Endothelial cell of umbilical vein (primary cell): Measurements from ENCODE around the gene UBE2C. TPM values are rescaled to one million over a fixed set of nuclear protein-coding genes. Genes with fewer than 3 reads are reported as not detected.

Experiments
- BruUV-seq: library from RNA; stranded (reverse); fragments of 400-500 nt; replicated peaks from 2 replicates; lab custom pipeline; 2021; lab: Mats Ljungman, UMichigan
- CTCF ChIA-PET: fragments of 300-600, 350-600 bp; sonication (Branson Sonifier 250); formaldehyde crosslinking; loops from one replicate; lab custom pipeline; 2021; ENCODE audit warnings: antibody characterized with exemption, inconsistent platforms; lab: Charles Lee
- POLR2A ChIA-PET: fragments of 300-600, 350-600 bp; sonication (Branson Sonifier 250); formaldehyde crosslinking; loops from one replicate; lab custom pipeline; 2021; ENCODE audit warnings: antibody characterized with exemption, inconsistent platforms; lab: Charles Lee
- DNase-seq: peaks from one replicate; pipeline ENCODE4 v3.0.0-alpha.2; 2011; ENCODE audit warnings: low read depth, low spot score
- FAIRE-seq: peaks from 2 replicates; lab custom pipeline; 2011; peaks lifted over from hg19 to GRCh38; lab: Jason Lieb, UNC
- H2AFZ ChIP-seq: 2 replicates; pipeline ENCODE4 v1.6.0; 2012; ENCODE audit warnings: low read depth, low read length, control low read depth, inconsistent platforms
- H3K27ac ChIP-seq: 2 replicates; pipeline ENCODE4 v1.5.1; 2011; ENCODE audit warnings: low read depth, mild to moderate bottlenecking, control low read depth, low read length, moderate library complexity; ENCODE audit not compliant: insufficient read depth
- H3K27me3 ChIP-seq, 2 experiments: 2 replicates each; pipeline versions ENCODE4 v1.6.0 to v1.6.1; 2011; ENCODE audit warnings: low read length in 2 of 2, mixed read lengths in 1 of 2; ENCODE audit not compliant: control insufficient read depth in 2 of 2, insufficient read depth in 2 of 2
- H3K36me3 ChIP-seq, 2 experiments: 2 replicates in 1 of 2; 3 replicates in 1 of 2; pipeline ENCODE4 v1.5.1; 2011; ENCODE audit warnings: low read length in 2 of 2, mild to moderate bottlenecking in 1 of 2, moderate library complexity in 1 of 2; ENCODE audit not compliant: control insufficient read depth in 2 of 2, insufficient read depth in 2 of 2; ENCODE audit errors: extremely low read depth in 1 of 2
- H3K4me1 ChIP-seq: 3 replicates; pipeline ENCODE4 v1.5.1; 2011; ENCODE audit warnings: mild to moderate bottlenecking, low read length; ENCODE audit not compliant: control insufficient read depth, insufficient read depth; ENCODE audit errors: extremely low read depth
- H3K4me2 ChIP-seq: 2 replicates; pipeline ENCODE4 v1.6.1; 2011; ENCODE audit warnings: low read length, control low read depth, mixed read lengths; ENCODE audit not compliant: insufficient read depth
- H3K4me3 ChIP-seq, 3 experiments: fragments of 200-600 bp in 1 of 3; sonication (generic), shearing (Covaris generic) in 1 of 3; replicated peaks in 1 of 3; 2 replicates each; pipeline ENCODE4 v1.5.1; 2011 to 2016; ENCODE audit warnings: control low read depth in 3 of 3, low read length in 3 of 3, mild to moderate bottlenecking in 2 of 3, inconsistent platforms in 1 of 3, low read depth in 1 of 3, moderate library complexity in 1 of 3; ENCODE audit not compliant: insufficient read depth in 1 of 3
- H3K79me2 ChIP-seq: 2 replicates; pipeline ENCODE4 v1.6.0; 2012; ENCODE audit warnings: low read length, inconsistent platforms; ENCODE audit not compliant: control insufficient read depth, insufficient read depth
- H3K9ac ChIP-seq: replicated peaks from 2 replicates; pipeline ENCODE3; 2011; ENCODE audit warnings: low read length, control low read depth; ENCODE audit not compliant: insufficient read depth; ENCODE audit errors: extremely low read depth
- H3K9me1 ChIP-seq: replicated peaks from 3 replicates; pipeline ENCODE4 v1.6.0; 2011; ENCODE audit warnings: mild to moderate bottlenecking, low read length; ENCODE audit not compliant: control insufficient read depth, insufficient read depth; ENCODE audit errors: extremely low read depth
- H3K9me3 ChIP-seq: replicated peaks from 2 replicates; pipeline ENCODE4 v1.5.1; 2012; ENCODE audit warnings: low read length, inconsistent platforms; ENCODE audit not compliant: control insufficient read depth, insufficient read depth
- H4K20me1 ChIP-seq: replicated peaks from 2 replicates; pipeline ENCODE3; 2011; ENCODE audit warnings: mild to moderate bottlenecking, low read length; ENCODE audit not compliant: control insufficient read depth, insufficient read depth; ENCODE audit errors: extremely low read depth
- EZH2 ChIP-seq: IDR thresholded peaks from 2 replicates; pipeline ENCODE4 v1.6.1; 2012; ENCODE audit warnings: borderline replicate concordance, low read depth, mild to moderate bottlenecking, moderate library complexity, low read length, inconsistent platforms; ENCODE audit not compliant: severe bottlenecking
- FOS ChIP-seq: IDR thresholded peaks from 2 replicates; pipeline ENCODE4 v1.6.1; 2011; ENCODE audit warnings: mild to moderate bottlenecking, low read length, moderate library complexity, borderline replicate concordance; ENCODE audit not compliant: insufficient read depth
- GATA2 ChIP-seq: IDR thresholded peaks from 2 replicates; pipeline ENCODE4 v1.7.0; 2011; ENCODE audit warnings: low read depth, mild to moderate bottlenecking, moderate library complexity, mixed read lengths, low read length; ENCODE audit not compliant: insufficient read length, insufficient read depth
- JUN ChIP-seq: IDR thresholded peaks from 2 replicates; pipeline ENCODE4 v1.6.1; 2011; ENCODE audit warnings: borderline replicate concordance, low read depth; ENCODE audit not compliant: insufficient read length, insufficient read depth
- MYC ChIP-seq: IDR thresholded peaks from one replicate; pipeline ENCODE4 v1.6.1; 2011; ENCODE audit warnings: mild to moderate bottlenecking, low read depth, low read length
- POLR2AphosphoS5 ChIP-seq: IDR thresholded peaks from 2 replicates; pipeline ENCODE4 v1.6.1; 2012; ENCODE audit warnings: low read depth, mild to moderate bottlenecking, control low read depth, low read length, moderate library complexity; ENCODE audit not compliant: insufficient read depth
- dilution Hi-C: fragments of 300-500 bp; cut with MboI; formaldehyde crosslinking; loops from one replicate; pipeline ENCODE4 v1.15.0; 2019; ENCODE audit warnings: low sequenced_read_pairs; ENCODE audit not compliant: extremely low pct_ligation_motif_present
- intact Hi-C: fragments of 100-400 bp; cut with micrococcal nuclease; formaldehyde crosslinking; loops from one replicate; pipeline ENCODE4 v1.10.0; 2022
- polyA plus RNA-seq, 4 experiments: library from polyadenylated mRNA; depleted of rRNA in 3 of 4; stranded (reverse) in 3 of 4; unstranded in 1 of 4; fragments of >200 nt; gene quantifications; 2 replicates each; pipeline versions ENCODE4 v1.2.1 to v1.2.3, GENCODE V29; 2011 to 2012; ENCODE audit warnings: missing spikeins in 1 of 4
- total RNA-seq: library from RNA; stranded (reverse); gene quantifications from 2 replicates; pipeline ENCODE4 v1.2.3, GENCODE V29; 2021
- TF ChIP-seq, protein P1 (sequence below): IDR thresholded peaks from 2 replicates; pipeline ENCODE4 v1.6.1; 2011; ENCODE audit not compliant: insufficient read depth, insufficient read length
- TF ChIP-seq, protein P2 (sequence below), 2 donors: IDR thresholded peaks; 1 replicate in 1 of 2; 2 replicates in 1 of 2; pipeline ENCODE4 v1.5.1; 2011; ENCODE audit warnings: low read length in 2 of 2, mild to moderate bottlenecking in 2 of 2, moderate library complexity in 2 of 2, control low read depth in 1 of 2, inconsistent platforms in 1 of 2, low read depth in 1 of 2; ENCODE audit not compliant: insufficient read depth in 1 of 2; ENCODE audit errors: extremely low read depth in 1 of 2

The UBE2C gene
- total and polyA plus RNA-seq, 2 donors (not counting 3 experiments of a cell fraction or from before 2014, with no cell fraction given): 129 to 130 TPM

DNA sequence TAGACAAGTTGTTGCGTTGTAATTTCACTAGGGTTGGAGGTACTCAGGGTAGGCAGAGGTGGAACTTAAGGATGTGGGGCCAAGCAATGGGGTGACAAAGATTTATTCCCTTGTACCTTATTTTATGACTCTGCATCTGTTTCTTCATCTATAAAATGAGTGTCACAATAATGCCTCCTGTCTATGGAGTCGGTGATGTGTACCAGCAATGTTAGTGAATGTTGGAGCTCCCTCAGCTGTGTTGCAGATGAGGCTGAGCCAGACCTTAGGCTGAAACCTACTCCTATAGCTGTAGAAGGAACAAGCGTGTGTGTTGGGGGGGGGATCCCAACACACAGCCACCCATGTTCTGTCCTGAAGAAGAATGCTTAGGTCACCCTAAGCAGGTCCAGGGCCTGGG lies 4.5 kb downstream of the UBE2C start:
- no peaks in the 10 kb centered on the region for H3K27me3 ChIP-seq
- no peak overlapping the region for H3K27ac ChIP-seq
- DNase-seq: no peak
- FAIRE-seq: no peak
- H3K4me1 ChIP-seq: peaks cover 17% of the 10 kb centered on the region
- BruUV-seq: no TSS peak
- H4K20me1 ChIP-seq: no peaks in the 10 kb centered on the region
- no peak overlapping the region for H3K4me3 ChIP-seq
- dilution Hi-C loops: no loop called here
- H2AFZ ChIP-seq: no peak overlapping the region
- intact Hi-C loops: loop anchor here (10.0 kb wide), 2 partner anchors 268 to 548 kb away; partner anchors contain the start of gene NCOA5
- no peak overlapping the region for H3K9ac ChIP-seq
- no peak overlapping the region for H3K4me2 ChIP-seq
- CTCF ChIA-PET: interaction anchor here (1.8 kb wide), 1 partner anchor 18 kb away, joined by 4 read pairs; no protein-coding TSS in a partner anchor
- peaks cover 25% of the 10 kb centered on the region for H3K79me2 ChIP-seq
- no peaks in the 10 kb centered on the region for H3K9me3 ChIP-seq
- no peak for TF ChIP-seq JUN
- TF ChIP-seq, protein P1, sequence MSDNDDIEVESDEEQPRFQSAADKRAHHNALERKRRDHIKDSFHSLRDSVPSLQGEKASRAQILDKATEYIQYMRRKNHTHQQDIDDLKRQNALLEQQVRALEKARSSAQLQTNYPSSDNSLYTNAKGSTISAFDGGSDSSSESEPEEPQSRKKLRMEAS: no peak
- no peak for TF ChIP-seq EZH2
- TF ChIP-seq FOS: no peak
- no peak for TF ChIP-seq MYC
- no peak for TF ChIP-seq GATA2
- TF ChIP-seq POLR2AphosphoS5: no peak
- TF ChIP-seq, protein P2, sequence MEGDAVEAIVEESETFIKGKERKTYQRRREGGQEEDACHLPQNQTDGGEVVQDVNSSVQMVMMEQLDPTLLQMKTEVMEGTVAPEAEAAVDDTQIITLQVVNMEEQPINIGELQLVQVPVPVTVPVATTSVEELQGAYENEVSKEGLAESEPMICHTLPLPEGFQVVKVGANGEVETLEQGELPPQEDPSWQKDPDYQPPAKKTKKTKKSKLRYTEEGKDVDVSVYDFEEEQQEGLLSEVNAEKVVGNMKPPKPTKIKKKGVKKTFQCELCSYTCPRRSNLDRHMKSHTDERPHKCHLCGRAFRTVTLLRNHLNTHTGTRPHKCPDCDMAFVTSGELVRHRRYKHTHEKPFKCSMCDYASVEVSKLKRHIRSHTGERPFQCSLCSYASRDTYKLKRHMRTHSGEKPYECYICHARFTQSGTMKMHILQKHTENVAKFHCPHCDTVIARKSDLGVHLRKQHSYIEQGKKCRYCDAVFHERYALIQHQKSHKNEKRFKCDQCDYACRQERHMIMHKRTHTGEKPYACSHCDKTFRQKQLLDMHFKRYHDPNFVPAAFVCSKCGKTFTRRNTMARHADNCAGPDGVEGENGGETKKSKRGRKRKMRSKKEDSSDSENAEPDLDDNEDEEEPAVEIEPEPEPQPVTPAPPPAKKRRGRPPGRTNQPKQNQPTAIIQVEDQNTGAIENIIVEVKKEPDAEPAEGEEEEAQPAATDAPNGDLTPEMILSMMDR (IDR thresholded peaks at IDR 0.05; ENCODE audit: extremely low read depth in 1 of 2, insufficient read depth in 1 of 2, low read depth in 1 of 2, low read length in 2 of 2): no peak
- H3K36me3 ChIP-seq: no peaks in the 10 kb centered on the region
- POLR2A ChIA-PET: no interaction called here
- no peaks in the 10 kb centered on the region for H3K9me1 ChIP-seq
